ENCODE data around the gene ARHGEF4. TPM values are rescaled to one million over a fixed set of nuclear protein-coding genes. Genes with fewer than 3 reads are reported as not detected.

The ARHGEF4 gene
- total RNA-seq, 1 experiment from 2014 or later = 12.6 TPM

DNA sequence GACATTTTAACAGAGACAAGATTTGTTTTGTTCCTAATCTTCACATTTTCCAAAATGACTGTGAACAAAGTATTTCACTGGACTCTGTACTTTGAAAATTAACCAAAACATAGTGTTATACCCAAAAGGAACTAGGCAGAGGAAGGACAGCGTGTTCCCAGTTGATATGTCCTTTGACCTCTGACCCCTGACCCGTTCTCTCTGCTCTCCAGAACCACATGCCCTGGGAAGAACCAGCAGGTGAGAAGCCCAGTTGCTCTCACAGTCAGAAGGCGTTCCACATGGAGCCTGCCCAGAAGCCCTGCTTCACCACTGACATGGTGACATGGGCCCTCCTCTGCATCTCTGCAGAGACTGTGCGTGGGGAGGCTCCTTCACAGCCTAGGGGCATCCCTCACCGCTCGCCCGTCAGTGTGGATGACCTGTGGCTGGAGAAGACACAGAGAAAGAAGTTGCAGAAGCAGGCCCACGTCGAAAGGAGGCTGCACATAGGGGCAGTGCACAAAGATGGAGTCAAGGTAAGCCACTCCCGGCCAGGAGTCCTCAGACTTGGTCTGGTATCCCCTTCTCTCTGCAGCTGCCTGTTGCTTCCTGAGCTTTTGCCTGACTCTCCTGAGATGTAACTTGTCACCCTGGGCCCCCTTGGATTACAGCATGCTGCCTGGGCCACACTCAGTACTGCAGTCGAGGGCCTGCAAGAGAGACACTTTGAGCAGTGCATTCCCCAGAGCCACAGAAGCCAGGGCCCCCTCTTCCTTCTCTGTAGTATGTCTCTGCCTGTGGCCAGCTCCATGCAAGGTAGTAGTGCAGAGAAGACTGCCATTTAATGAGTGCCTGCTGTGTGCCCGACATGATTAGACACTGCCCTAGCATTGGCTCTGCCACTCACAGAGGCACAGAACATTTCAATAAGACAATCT, 94.3 kb downstream of the ARHGEF4 start:
- Mint-ChIP-seq H3K4me3 (no peak overlapping the region), H3K4me1 (peaks cover 18 to 19% of the 10 kb centered on the region in 2 experiments), H3K9me3 (peaks cover 10 to 15% of the 10 kb centered on the region in 2 experiments), H3K27me3 (ENCODE audit: low read depth) (no peaks in the 10 kb centered on the region; the same call in 1 of the 2 replicates), H3K36me3 (ENCODE audit: insufficient read depth in 1 of 3, low read depth in 3 of 3) (peaks cover 10 to 20% (median 14%) of the 10 kb centered on the region in 3 experiments), H3K27ac (no peak overlapping the region)
- Histone ChIP-seq H4K8ac (replicated peaks; ENCODE audit: insufficient read length, low read depth, low read length) (no peak overlapping the region), H2BK12ac (ENCODE audit: insufficient read length, low read depth, low read length) (no peak overlapping the region), H3K18ac (ENCODE audit: insufficient read length, low read depth, low read length) (no peak overlapping the region), H3K4ac (ENCODE audit: low read depth, low read length) (no peak overlapping the region), H3K27ac (ENCODE audit: insufficient read length, low read depth, low read length) (no peak overlapping the region), H4K91ac (ENCODE audit: insufficient read length, low read depth, low read length) (no peak overlapping the region), H3K9ac (ENCODE audit: extremely low read depth, insufficient read length, low read length) (no peak overlapping the region), H4K20me1 (ENCODE audit: control insufficient read depth, insufficient read depth, insufficient read length) (no peaks in the 10 kb centered on the region), H2AK5ac (ENCODE audit: insufficient read length, low read length) (no peak overlapping the region), H2BK15ac (ENCODE audit: low read depth, low read length) (no peak overlapping the region), H3K27me3 (ENCODE audit: insufficient read depth, low read length) (no peaks in the 10 kb centered on the region), H3K56ac (ENCODE audit: insufficient read length, low read depth, low read length) (no peak overlapping the region), H3K79me2 (ENCODE audit: insufficient read depth, low read length) (no peaks in the 10 kb centered on the region), H2BK5ac (ENCODE audit: insufficient read length, low read length) (no peak overlapping the region), H3K4me2 (ENCODE audit: insufficient read depth, insufficient read length, low read length) (no peak overlapping the region), H2AFZ (ENCODE audit: low read length) (no peak overlapping the region), H3K23ac (ENCODE audit: insufficient read length, low read depth, low read length) (no peak overlapping the region), H2BK120ac (ENCODE audit: low read depth, low read length, poor library complexity, severe bottlenecking) (no peak overlapping the region), H3K23me2 (ENCODE audit: insufficient read length, low read depth, low read length, poor library complexity, severe bottlenecking) (no peaks in the 10 kb centered on the region), H3K4me1 (ENCODE audit: insufficient read depth, low read length) (peaks cover 5% of the 10 kb centered on the region; the same call in 1 of the 2 replicates), H3K14ac (ENCODE audit: insufficient read depth, low read length) (no peak overlapping the region), H2BK20ac (ENCODE audit: low read depth, low read length, poor library complexity, severe bottlenecking) (no peak overlapping the region), H4K5ac (ENCODE audit: insufficient read length, low read depth, low read length) (no peak overlapping the region), H3K79me1 (ENCODE audit: insufficient read depth, low read depth, low read length, poor library complexity, severe bottlenecking) (no peaks in the 10 kb centered on the region), H3T11ph (ENCODE audit: low read length) (no peak overlapping the region), H3K9me3 (ENCODE audit: control insufficient read depth, low read depth, low read length) (peaks cover 6% of the 10 kb centered on the region)
- DNase-seq = no peak
- WGBS (ENCODE audit: extremely low coverage, insufficient read length, low lambda C conversion rate) = no CpG with 5 or more reads among the region's 12 CpGs
- TF ChIP-seq, protein P1, sequence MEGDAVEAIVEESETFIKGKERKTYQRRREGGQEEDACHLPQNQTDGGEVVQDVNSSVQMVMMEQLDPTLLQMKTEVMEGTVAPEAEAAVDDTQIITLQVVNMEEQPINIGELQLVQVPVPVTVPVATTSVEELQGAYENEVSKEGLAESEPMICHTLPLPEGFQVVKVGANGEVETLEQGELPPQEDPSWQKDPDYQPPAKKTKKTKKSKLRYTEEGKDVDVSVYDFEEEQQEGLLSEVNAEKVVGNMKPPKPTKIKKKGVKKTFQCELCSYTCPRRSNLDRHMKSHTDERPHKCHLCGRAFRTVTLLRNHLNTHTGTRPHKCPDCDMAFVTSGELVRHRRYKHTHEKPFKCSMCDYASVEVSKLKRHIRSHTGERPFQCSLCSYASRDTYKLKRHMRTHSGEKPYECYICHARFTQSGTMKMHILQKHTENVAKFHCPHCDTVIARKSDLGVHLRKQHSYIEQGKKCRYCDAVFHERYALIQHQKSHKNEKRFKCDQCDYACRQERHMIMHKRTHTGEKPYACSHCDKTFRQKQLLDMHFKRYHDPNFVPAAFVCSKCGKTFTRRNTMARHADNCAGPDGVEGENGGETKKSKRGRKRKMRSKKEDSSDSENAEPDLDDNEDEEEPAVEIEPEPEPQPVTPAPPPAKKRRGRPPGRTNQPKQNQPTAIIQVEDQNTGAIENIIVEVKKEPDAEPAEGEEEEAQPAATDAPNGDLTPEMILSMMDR (conservative IDR thresholded peaks at IDR 0.05) = no peak
